Measurements from ENCODE around the gene STMN1. TPM values are rescaled to one million over a fixed set of nuclear protein-coding genes. Genes with fewer than 3 reads are reported as not detected.

Gene STMN1
- polyA plus RNA-seq, 2 of the 4 experiments (the other 2 are of a cell fraction), result 82.4 to 145 TPM

DNA sequence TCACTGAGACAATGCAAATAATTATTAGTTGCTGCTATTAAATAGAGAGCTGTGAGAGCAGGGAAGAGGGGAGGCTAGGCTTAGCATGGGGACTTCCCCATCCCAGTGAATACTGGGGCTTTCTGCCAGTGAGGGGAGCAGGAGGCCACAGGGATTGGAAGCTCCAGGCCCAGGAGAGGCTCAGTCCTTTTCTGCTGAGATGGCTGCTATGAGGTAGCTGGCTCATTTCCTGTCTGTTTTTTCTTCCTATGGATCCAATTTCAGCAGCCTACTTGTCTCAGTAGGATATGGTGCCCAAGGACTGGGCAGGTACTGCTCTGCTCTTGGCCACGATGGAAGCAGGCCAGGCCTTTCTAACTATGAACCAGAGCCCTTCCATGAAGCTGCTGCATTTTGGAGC lies 10.0 kb downstream of the STMN1 start:
- no peak for ATAC-seq
- H3K9me3 ChIP-seq, result no peaks in the 10 kb centered on the region
- FAIRE-seq, result no peak
- H3K27ac ChIP-seq, result 0 out of 6 replicates have a peak overlapping the region, but pooled peaks of 1 of the 2 experiments have one; percentile 13
- no peak overlapping the region for H3K4me3 ChIP-seq
- ChIA-PET POLR2A (interaction anchor here (1.1 to 1.2 kb wide), 3 partner anchors 9 to 101 kb away, joined by 3 to 11 read pairs (median 4); partner anchors contain the start of gene PAFAH2), CTCF (interaction anchor here (0.8 to 3.8 kb wide), 26 partner anchors 9 to 140 kb away, joined by 3 to 84 read pairs (median 6); partner anchors contain the start of genes PAFAH2, PAQR7 and STMN1)
- no peak for TF ChIP-seq JUN (IDR thresholded peaks at IDR 0.05)
- no peak for TF ChIP-seq TFCP2L1 (CRISPR knock-in tag; IDR thresholded peaks at IDR 0.05)
- TF ChIP-seq, protein P1, sequence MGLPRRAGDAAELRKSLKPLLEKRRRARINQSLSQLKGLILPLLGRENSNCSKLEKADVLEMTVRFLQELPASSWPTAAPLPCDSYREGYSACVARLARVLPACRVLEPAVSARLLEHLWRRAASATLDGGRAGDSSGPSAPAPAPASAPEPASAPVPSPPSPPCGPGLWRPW (IDR thresholded peaks at IDR 0.05), result no peak
- TF ChIP-seq MAFK (IDR thresholded peaks at IDR 0.05; ENCODE audit: partially characterized antibody), result no peak
- TF ChIP-seq MAZ (IDR thresholded peaks at IDR 0.05; ENCODE audit: borderline replicate concordance, low read depth, low read length), result no peak
- TF ChIP-seq BHLHE40 (IDR thresholded peaks at IDR 0.05; ENCODE audit: low read depth, low read length), result no peak
- TF ChIP-seq ZNF302 (CRISPR knock-in tag; IDR thresholded peaks at IDR 0.05), result no peak
- no peak for TF ChIP-seq RFX5 (IDR thresholded peaks at IDR 0.05)
- TF ChIP-seq NFE2L2 (conservative IDR thresholded peaks at IDR 0.05; ENCODE audit: low read length), result no peak
- TF ChIP-seq CHD2 (IDR thresholded peaks at IDR 0.05; ENCODE audit: low read length, partially characterized antibody), result no peak
- no peak for TF ChIP-seq HDAC2 (IDR thresholded peaks at IDR 0.05)
- no peak for TF ChIP-seq REST (IDR thresholded peaks at IDR 0.05)
- no peak for TF ChIP-seq PBX3 (IDR thresholded peaks at IDR 0.05)
- TF ChIP-seq SMC3 (IDR thresholded peaks at IDR 0.05), result no peak
- no peak for TF ChIP-seq HEYL (CRISPR knock-in tag; IDR thresholded peaks at IDR 0.05)
- TF ChIP-seq ESRRA (IDR thresholded peaks at IDR 0.05; ENCODE audit: borderline replicate concordance, low read length), result no peak
- TF ChIP-seq, protein P2, sequence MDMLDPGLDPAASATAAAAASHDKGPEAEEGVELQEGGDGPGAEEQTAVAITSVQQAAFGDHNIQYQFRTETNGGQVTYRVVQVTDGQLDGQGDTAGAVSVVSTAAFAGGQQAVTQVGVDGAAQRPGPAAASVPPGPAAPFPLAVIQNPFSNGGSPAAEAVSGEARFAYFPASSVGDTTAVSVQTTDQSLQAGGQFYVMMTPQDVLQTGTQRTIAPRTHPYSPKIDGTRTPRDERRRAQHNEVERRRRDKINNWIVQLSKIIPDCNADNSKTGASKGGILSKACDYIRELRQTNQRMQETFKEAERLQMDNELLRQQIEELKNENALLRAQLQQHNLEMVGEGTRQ (IDR thresholded peaks at IDR 0.05), result no peak
- no peak for TF ChIP-seq PHF8 (IDR thresholded peaks at IDR 0.05; ENCODE audit: borderline replicate concordance, low read depth)
- H3K4me1 ChIP-seq, result peaks cover 32% of the 10 kb centered on the region
- no peak overlapping the region for H3K4me2 ChIP-seq
- DNase-seq (ENCODE audit: low read depth in 1 of 2, low spot score in 1 of 2), result no peak
- 75% methylated on average over 1 of the region's 1 CpG for WGBS (ENCODE audit: missing lambda C conversion rate)

DNA sequence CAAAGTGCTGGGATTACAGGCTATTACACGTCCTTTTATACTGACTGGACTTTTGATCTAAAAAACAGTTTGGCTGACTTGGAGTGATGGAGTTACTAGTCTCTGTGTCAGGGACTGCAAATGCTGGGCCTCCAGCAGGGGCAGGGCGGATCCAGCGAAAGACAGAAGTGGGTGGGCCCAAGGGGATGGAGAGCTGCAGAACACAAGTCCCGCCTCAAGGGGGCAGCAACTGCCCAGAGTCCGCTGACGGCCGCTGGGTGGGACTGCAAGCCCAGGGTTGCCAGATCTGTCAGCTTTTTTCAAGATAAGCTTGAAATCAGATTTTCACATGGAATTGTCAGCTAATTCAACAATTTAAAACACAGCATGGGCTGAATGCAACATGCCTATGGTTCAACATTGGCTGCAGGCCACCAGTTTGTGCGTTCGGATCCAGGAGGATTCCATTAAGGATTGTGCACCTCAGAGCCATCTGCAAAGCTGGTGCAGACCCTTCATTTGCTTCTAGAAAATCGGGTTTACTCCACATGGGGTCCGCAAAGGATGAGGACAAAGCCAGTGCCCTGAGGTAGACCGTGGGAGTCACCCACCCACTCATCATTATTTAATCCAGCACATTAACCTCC lies 10.7 kb downstream of the STMN1 start:
- WGBS (ENCODE audit: missing lambda C conversion rate), result 14% methylated on average over 9 of the region's 12 CpGs
- FAIRE-seq (no peak), DNase-seq (ENCODE audit: low read depth in 1 of 2, low spot score in 1 of 2) (peak; percentile 86 to 93), ATAC-seq (peak; percentile 84 to 86)
- ChIA-PET CTCF (interaction anchor here (0.6 to 3.8 kb wide), 44 partner anchors 9 to 261 kb away, joined by 3 to 84 read pairs (median 4); partner anchors contain the start of genes AUNIP, EXTL1, MTFR1L and PAFAH2), POLR2A (interaction anchor here (0.6 to 1.2 kb wide), 3 partner anchors 10 to 208 kb away, joined by 4 to 11 read pairs (median 4); partner anchors contain the start of gene PAFAH2)
- Histone ChIP-seq H3K27ac (peak overlapping the region; percentile 94 to 98), H3K9me3 (no peaks in the 10 kb centered on the region), H3K4me3 (no peak overlapping the region), H3K4me2 (peak overlapping the region; percentile 33; the same call in 1 of the 3 replicates), H3K4me1 (peaks cover 40% of the 10 kb centered on the region)
- TF ChIP-seq RAD21 (conservative IDR thresholded peaks at IDR 0.05 in 1 of 2, IDR thresholded peaks at IDR 0.05 in 1 of 2) (peak; percentile 83 to 84), RNF2 (IDR thresholded peaks at IDR 0.05; ENCODE audit: borderline replicate concordance, low read depth) (no peak), SREBF2 (IDR thresholded peaks at IDR 0.05) (no peak), SMC3 (IDR thresholded peaks at IDR 0.05) (peak; percentile 77), CTCF (IDR thresholded peaks at IDR 0.05) (peak; percentile 86), MAZ (IDR thresholded peaks at IDR 0.05; ENCODE audit: borderline replicate concordance, low read depth, low read length) (no peak)

All from A549 (cell line).